HG02840 (cell line): ENCODE results near the gene OR51E1.

ENCODE experiments used
- ATAC-seq: cut with Tn5 transposase; IDR thresholded peaks from one replicate; pipeline ENCODE4 v1.9.1; 2021; ENCODE audit warnings: mild to moderate bottlenecking, moderate library complexity, moderate number of reproducible peaks; ENCODE audit not compliant: unreplicated experiment, low FRiP score

OR51E1 gene

GRCh38 chr11:4704790-4705334 lies 61.1 kb downstream of the OR51E1 start:
- no peak for ATAC-seq
